CD4-positive, alpha-beta T cell (primary cell): ENCODE data around the gene LRRFIP2. TPM values are rescaled to one million over a fixed set of nuclear protein-coding genes. Genes with fewer than 3 reads are reported as not detected.

Experiments used
- ATAC-seq: fragments of 200-7000 bp; cut with Tn5 transposase; one replicate; pipeline ENCODE4 v1.10.0; 2022; ENCODE audit warnings: mild to moderate bottlenecking; ENCODE audit not compliant: poor library complexity
- CTCF ChIA-PET: fragments of 350-600 bp; sonication (Branson Sonifier 250); formaldehyde crosslinking; loops from one replicate; lab custom pipeline; 2021; ENCODE audit warnings: antibody characterized with exemption, inconsistent platforms; lab: Charles Lee
- POLR2A ChIA-PET: fragments of 350-600 bp; sonication (Branson Sonifier 250); formaldehyde crosslinking; loops from one replicate; lab custom pipeline; 2021; ENCODE audit warnings: antibody characterized with exemption, inconsistent platforms; lab: Charles Lee
- DNase-seq, 14 experiments: peaks; one replicate each; pipeline ENCODE4 v3.0.0-alpha.2; 2013 to 2020; ENCODE audit warnings: mixed read lengths in 2 of 14
- H3K27ac ChIP-seq, 2 donors: one replicate each; pipeline versions ENCODE4 v1.5.1 to v1.7.0; 2013; ENCODE audit warnings: low read length in 2 of 2, low read depth in 1 of 2, mild to moderate bottlenecking in 1 of 2
- H3K27me3 ChIP-seq, 2 experiments: 1 replicate in 1 of 2; 2 replicates in 1 of 2; pipeline versions ENCODE4 v1.6.1 to v1.7.0; 2013; ENCODE audit warnings: low read length in 2 of 2, control low read depth in 1 of 2, mild to moderate bottlenecking in 1 of 2, moderate library complexity in 1 of 2; ENCODE audit not compliant: insufficient read depth in 2 of 2, control insufficient read depth in 1 of 2
- H3K36me3 ChIP-seq: one replicate; pipeline ENCODE4 v1.6.1; 2013; ENCODE audit warnings: low read length, control low read depth; ENCODE audit not compliant: insufficient read depth
- H3K4me1 ChIP-seq: one replicate; pipeline ENCODE4 v1.6.1; 2013; ENCODE audit warnings: low read length, control low read depth; ENCODE audit not compliant: insufficient read depth
- H3K4me3 ChIP-seq: one replicate; pipeline ENCODE4 v1.5.1; 2013; ENCODE audit warnings: mild to moderate bottlenecking, low read length, moderate library complexity
- H3K9me3 ChIP-seq, 2 experiments: 1 replicate in 1 of 2; 2 replicates in 1 of 2; pipeline versions ENCODE4 v1.6.1 to v1.7.0; 2013; ENCODE audit warnings: low read length in 2 of 2, mild to moderate bottlenecking in 2 of 2, control low read depth in 1 of 2, moderate library complexity in 1 of 2; ENCODE audit not compliant: control insufficient read depth in 1 of 2, insufficient read depth in 1 of 2
- H3K27ac Mint-ChIP-seq: one replicate; pipeline ENCODE4 v1.8.0; 2020; ENCODE audit warnings: mixed read lengths
- H3K27me3 Mint-ChIP-seq: one replicate; pipeline ENCODE4 v1.8.0; 2021; ENCODE audit warnings: mixed read lengths
- H3K36me3 Mint-ChIP-seq: one replicate; pipeline ENCODE4 v1.8.0; 2021; ENCODE audit warnings: low read depth, mixed read lengths
- H3K4me1 Mint-ChIP-seq: one replicate; pipeline ENCODE4 v1.8.0; 2021; ENCODE audit warnings: low read depth, mixed read lengths
- H3K4me3 Mint-ChIP-seq: one replicate; pipeline ENCODE4 v1.8.0; 2020; ENCODE audit warnings: mild to moderate bottlenecking, mixed read lengths
- H3K9me3 Mint-ChIP-seq: one replicate; pipeline ENCODE4 v1.8.0; 2020; ENCODE audit warnings: mixed read lengths
- intact Hi-C, 2 experiments: fragments of 100-400 bp; cut with DNase I in 1 of 2; cut with micrococcal nuclease in 1 of 2; formaldehyde crosslinking; loops; one replicate each; pipeline versions ENCODE4 v1.15.1 to v1.9.0; 2023 to 2025; cut with DNase I, micrococcal nuclease
- total RNA-seq, 174 experiments: library from RNA in 2 of 174; stranded (reverse) in 2 of 174; gene quantifications; one replicate each; pipeline ENCODE4 v1.2.3 and lab custom pipeline; 2021 to 2026
- TF ChIP-seq, protein P1 (sequence below): fragments of 200-600 bp; IDR thresholded peaks from one replicate; pipeline ENCODE4 v1.8.0; 2022; ENCODE audit warnings: antibody characterized with exemption, mild to moderate bottlenecking

Gene LRRFIP2
- total RNA-seq, 2 experiments from 2014 or later = 34.2 to 34.8 TPM

DNA sequence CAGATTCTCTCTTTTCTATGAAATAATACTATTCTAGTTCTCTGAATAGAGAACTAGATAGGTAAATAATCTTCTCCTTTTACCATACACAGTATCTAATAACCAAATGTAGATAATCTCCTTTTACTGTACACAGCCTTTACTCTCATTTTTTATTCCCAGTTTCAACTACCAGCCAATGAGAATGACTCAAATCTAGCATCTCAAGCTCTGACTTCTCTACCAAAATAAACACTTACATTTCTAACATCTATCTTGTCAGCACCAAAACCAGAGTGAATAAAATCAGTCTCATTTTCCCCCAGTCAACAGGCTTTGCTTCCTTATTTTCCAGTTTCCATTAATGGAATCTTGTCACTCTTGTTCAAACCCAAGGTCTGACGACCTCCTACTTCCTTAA lies 36.9 kb downstream of the LRRFIP2 start:
- Histone ChIP-seq H3K9me3 (no peaks in the 10 kb centered on the region), H3K27me3 (no peaks in the 10 kb centered on the region), H3K4me1 (no peaks in the 10 kb centered on the region), H3K4me3 (no peak overlapping the region), H3K36me3 (peaks cover 8% of the 10 kb centered on the region), H3K27ac (no peak overlapping the region)
- ATAC-seq (no peak), DNase-seq (no peak)
- peaks cover 7% of the 10 kb centered on the region for H3K4me1 Mint-ChIP-seq
- H3K36me3 Mint-ChIP-seq = peaks cover 3% of the 10 kb centered on the region
- H3K27me3 Mint-ChIP-seq = no peaks in the 10 kb centered on the region
- no peak overlapping the region for H3K4me3 Mint-ChIP-seq
- H3K27ac Mint-ChIP-seq = no peak overlapping the region
- TF ChIP-seq, protein P1, sequence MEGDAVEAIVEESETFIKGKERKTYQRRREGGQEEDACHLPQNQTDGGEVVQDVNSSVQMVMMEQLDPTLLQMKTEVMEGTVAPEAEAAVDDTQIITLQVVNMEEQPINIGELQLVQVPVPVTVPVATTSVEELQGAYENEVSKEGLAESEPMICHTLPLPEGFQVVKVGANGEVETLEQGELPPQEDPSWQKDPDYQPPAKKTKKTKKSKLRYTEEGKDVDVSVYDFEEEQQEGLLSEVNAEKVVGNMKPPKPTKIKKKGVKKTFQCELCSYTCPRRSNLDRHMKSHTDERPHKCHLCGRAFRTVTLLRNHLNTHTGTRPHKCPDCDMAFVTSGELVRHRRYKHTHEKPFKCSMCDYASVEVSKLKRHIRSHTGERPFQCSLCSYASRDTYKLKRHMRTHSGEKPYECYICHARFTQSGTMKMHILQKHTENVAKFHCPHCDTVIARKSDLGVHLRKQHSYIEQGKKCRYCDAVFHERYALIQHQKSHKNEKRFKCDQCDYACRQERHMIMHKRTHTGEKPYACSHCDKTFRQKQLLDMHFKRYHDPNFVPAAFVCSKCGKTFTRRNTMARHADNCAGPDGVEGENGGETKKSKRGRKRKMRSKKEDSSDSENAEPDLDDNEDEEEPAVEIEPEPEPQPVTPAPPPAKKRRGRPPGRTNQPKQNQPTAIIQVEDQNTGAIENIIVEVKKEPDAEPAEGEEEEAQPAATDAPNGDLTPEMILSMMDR = no peak
- H3K9me3 Mint-ChIP-seq = no peaks in the 10 kb centered on the region
- ChIA-PET CTCF (no interaction called here), POLR2A (no interaction called here)
- intact Hi-C loops = no loop called here

DNA sequence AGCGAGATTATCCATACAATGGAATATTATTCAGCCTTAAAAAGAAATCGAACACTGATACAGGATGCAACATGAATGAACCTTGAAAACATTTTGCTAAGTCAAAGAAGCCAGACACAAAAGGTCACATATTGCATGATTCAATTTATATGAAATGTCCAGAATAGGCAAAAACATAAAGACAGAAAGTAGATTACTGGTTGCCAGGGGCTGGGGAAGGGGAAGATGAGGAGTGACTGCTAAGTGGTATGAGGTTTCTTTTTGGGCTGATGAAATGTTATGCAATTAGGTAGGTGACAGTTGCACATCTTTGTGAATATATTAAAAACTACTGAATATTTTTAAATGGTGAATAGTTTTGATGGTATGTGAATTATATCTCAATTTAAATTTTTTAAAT lies 38.3 kb downstream of the LRRFIP2 start:
- no peaks in the 10 kb centered on the region for H3K36me3 ChIP-seq
- ATAC-seq (no peak), DNase-seq (no peak)
- no peak overlapping the region for H3K27ac ChIP-seq
- H3K9me3 ChIP-seq = no peaks in the 10 kb centered on the region
- Mint-ChIP-seq H3K4me1 (peaks cover 14% of the 10 kb centered on the region), H3K27ac (no peak overlapping the region), H3K27me3 (no peaks in the 10 kb centered on the region), H3K4me3 (no peak overlapping the region), H3K36me3 (no peaks in the 10 kb centered on the region), H3K9me3 (no peaks in the 10 kb centered on the region)
- no peak overlapping the region for H3K4me3 ChIP-seq
- TF ChIP-seq, protein P1 = no peak
- H3K27me3 ChIP-seq = no peaks in the 10 kb centered on the region
- no peaks in the 10 kb centered on the region for H3K4me1 ChIP-seq
- CTCF ChIA-PET = interaction anchor here (0.7 kb wide), 1 partner anchor 12 kb away, joined by 4 read pairs; no protein-coding TSS in a partner anchor
- POLR2A ChIA-PET = no interaction called here
- intact Hi-C loops = no loop called here

DNA sequence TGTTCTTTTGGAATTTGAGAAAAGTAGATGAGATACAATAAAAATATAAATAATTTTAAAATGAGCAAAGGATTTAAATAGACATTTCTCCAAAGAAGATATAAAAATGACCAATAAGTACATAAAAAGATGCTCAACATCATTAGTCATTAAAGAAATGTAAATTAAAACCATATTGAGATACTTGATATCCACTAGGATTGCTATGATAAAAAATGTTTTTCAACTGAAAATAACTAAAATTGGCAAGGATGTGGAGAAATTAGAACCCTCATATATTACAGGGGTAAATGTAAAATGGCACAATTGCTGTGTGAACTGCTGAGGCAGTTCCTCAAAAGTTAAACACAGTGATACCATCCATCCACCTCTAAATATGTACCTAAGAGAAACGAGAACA lies 38.8 kb downstream of the LRRFIP2 start:
- DNase-seq = no peak
- H3K4me3 ChIP-seq = no peak overlapping the region
- Mint-ChIP-seq H3K9me3 (no peaks in the 10 kb centered on the region), H3K27ac (no peak overlapping the region), H3K4me1 (peaks cover 15% of the 10 kb centered on the region), H3K4me3 (no peak overlapping the region), H3K36me3 (peaks cover under 1% of the 10 kb centered on the region), H3K27me3 (no peaks in the 10 kb centered on the region)
- H3K27me3 ChIP-seq = no peaks in the 10 kb centered on the region
- H3K27ac ChIP-seq = no peak overlapping the region
- TF ChIP-seq, protein P1 = no peak
- H3K4me1 ChIP-seq = no peaks in the 10 kb centered on the region
- no peaks in the 10 kb centered on the region for H3K36me3 ChIP-seq
- no peak for ATAC-seq
- POLR2A ChIA-PET = no interaction called here
- H3K9me3 ChIP-seq = no peaks in the 10 kb centered on the region
- CTCF ChIA-PET = no interaction called here
- intact Hi-C loops = no loop called here
